Activated B cell treated with CpG ODN at 0.5 μM for 24 hours (primary cell): ENCODE measurements around the gene GPR157. TPM values are rescaled to one million over a fixed set of nuclear protein-coding genes. Genes with fewer than 3 reads are reported as not detected.

Experiments used
- ATAC-seq: fragments of 200-7000 bp; cut with Tn5 transposase; one replicate; pipeline ENCODE4 v1.10.0; 2021; ENCODE audit warnings: low read depth, mild to moderate bottlenecking, moderate library complexity
- CTCF ChIA-PET: fragments of 350-600 bp; sonication (Branson Sonifier 250); formaldehyde crosslinking; loops from one replicate; lab custom pipeline; 2021; ENCODE audit warnings: antibody characterized with exemption; lab: Charles Lee
- POLR2A ChIA-PET: fragments of 350-600 bp; sonication (Branson Sonifier 250); formaldehyde crosslinking; loops from one replicate; lab custom pipeline; 2021; ENCODE audit warnings: antibody characterized with exemption; lab: Charles Lee
- DNase-seq: peaks from one replicate; pipeline ENCODE4 v3.0.0; 2022
- H3K27ac Mint-ChIP-seq: one replicate; pipeline ENCODE4 v1.8.0; 2020; ENCODE audit warnings: mixed read lengths
- H3K27me3 Mint-ChIP-seq: one replicate; pipeline ENCODE4 v1.8.0; 2021; ENCODE audit warnings: mixed read lengths
- H3K36me3 Mint-ChIP-seq: one replicate; pipeline ENCODE4 v1.8.0; 2021; ENCODE audit warnings: low read depth, mixed read lengths
- H3K4me1 Mint-ChIP-seq: one replicate; pipeline ENCODE4 v1.8.0; 2021; ENCODE audit warnings: mixed read lengths
- H3K4me3 Mint-ChIP-seq: one replicate; pipeline ENCODE4 v1.8.0; 2020; ENCODE audit warnings: mild to moderate bottlenecking, mixed read lengths
- H3K9me3 Mint-ChIP-seq: one replicate; pipeline ENCODE4 v1.8.0; 2020; ENCODE audit warnings: mixed read lengths
- CTCF ChIP-seq: fragments of 200-600 bp; IDR thresholded peaks from one replicate; pipeline ENCODE4 v1.8.0; 2022; ENCODE audit warnings: antibody characterized with exemption, mild to moderate bottlenecking
- intact Hi-C: fragments of 100-400 bp; cut with micrococcal nuclease; formaldehyde crosslinking; loops from one replicate; pipeline ENCODE4 v1.15.1; 2024
- total RNA-seq: library from RNA; stranded (reverse); gene quantifications from 2 replicates; pipeline ENCODE4 v1.2.3, GENCODE V29; 2022

GPR157 gene
- total RNA-seq, 1 donor from 2014 or later, result 7.0 TPM

GRCh38 chr1:9078752-9079500, 50.0 kb downstream of the GPR157 start:
- Mint-ChIP-seq H3K9me3 (no peaks in the 10 kb centered on the region), H3K4me1 (peaks cover 87% of the 10 kb centered on the region), H3K4me3 (peak overlapping the region; percentile 9), H3K27me3 (peaks cover 7% of the 10 kb centered on the region), H3K27ac (peak overlapping the region; percentile 4), H3K36me3 (no peaks in the 10 kb centered on the region)
- CTCF ChIA-PET, result no interaction called here
- TF ChIP-seq CTCF, result no peak
- POLR2A ChIA-PET, result interaction anchor here (0.5 to 0.7 kb wide), 4 partner anchors 8 to 43 kb away, joined by 3 read pairs; no protein-coding TSS in a partner anchor
- intact Hi-C loops, result loop anchor here (1.0 kb wide), 2 partner anchors 7 to 10 kb away; partner anchors contain the start of gene SLC2A5
- DNase-seq (no peak), ATAC-seq (no peak)

GRCh38 chr1:9078015-9078751, 50.7 kb downstream of the GPR157 start:
- ATAC-seq (peak; percentile 36), DNase-seq (no peak)
- H3K9me3 Mint-ChIP-seq, result no peaks in the 10 kb centered on the region
- ChIA-PET CTCF (no interaction called here), POLR2A (interaction anchor here (0.5 to 0.6 kb wide), 3 partner anchors 8 to 314 kb away, joined by 3 read pairs; no protein-coding TSS in a partner anchor)
- H3K27me3 Mint-ChIP-seq, result peaks cover 7% of the 10 kb centered on the region
- no peak for TF ChIP-seq CTCF
- H3K27ac Mint-ChIP-seq, result no peak overlapping the region
- no peaks in the 10 kb centered on the region for H3K36me3 Mint-ChIP-seq
- peak overlapping the region; percentile 48 for H3K4me3 Mint-ChIP-seq
- intact Hi-C loops, result loop anchor here (1.0 kb wide), 2 partner anchors 8 to 9 kb away; partner anchors contain the start of gene SLC2A5
- peaks cover 92% of the 10 kb centered on the region for H3K4me1 Mint-ChIP-seq

- no peak for DNase-seq
- ChIA-PET CTCF (interaction anchor here (1.1 kb wide), 1 partner anchor 70 kb away, joined by 5 read pairs; no protein-coding TSS in a partner anchor), POLR2A (interaction anchor here (1.1 to 1.2 kb wide), 2 partner anchors 70 to 215 kb away, joined by 3 read pairs; no protein-coding TSS in a partner anchor)
- TF ChIP-seq CTCF, result no peak
- Mint-ChIP-seq H3K4me1 (peaks cover 81% of the 10 kb centered on the region), H3K27ac (peak overlapping the region; percentile 89), H3K27me3 (peaks cover 7% of the 10 kb centered on the region), H3K4me3 (peak overlapping the region; percentile 55), H3K9me3 (no peaks in the 10 kb centered on the region), H3K36me3 (no peaks in the 10 kb centered on the region)
- intact Hi-C loops, result no loop called here
- peak; percentile 54 for ATAC-seq
Observed at GRCh38 chr1:9075022-9075421, 53.9 kb downstream of the GPR157 start.

- POLR2A ChIA-PET, result interaction anchor here (0.5 kb wide), 1 partner anchor 42 kb away, joined by 4 read pairs; no protein-coding TSS in a partner anchor
- CTCF ChIA-PET, result no interaction called here
- ATAC-seq, result no peak
Observed at GRCh38 chr1:9073143-9073542, 55.8 kb downstream of the GPR157 start.

More at GRCh38 chr1:9073143-9073542, 55.8 kb downstream of the GPR157 start:
- Mint-ChIP-seq H3K9me3 (no peaks in the 10 kb centered on the region), H3K27ac (no peak overlapping the region), H3K36me3 (no peaks in the 10 kb centered on the region), H3K4me1 (peaks cover 82% of the 10 kb centered on the region), H3K27me3 (peaks cover under 1% of the 10 kb centered on the region), H3K4me3 (no peak overlapping the region)
- TF ChIP-seq CTCF, result no peak
- DNase-seq, result no peak
- intact Hi-C loops, result no loop called here
